CD4-positive, alpha-beta T cell treated with Interleukin-1 beta for 1 hour (primary cell): Measurements from ENCODE around the gene SLC1A4.
"Not testable (repeated sequence)": the region's sequence is repeated elsewhere in the genome, so short reads cannot be mapped to it uniquely, and the experiment has no call there.

Source experiments
- DNase-seq, 2 donors: peaks; one replicate each; pipeline ENCODE4 v3.0.0-alpha.2; 2020 to 2022

SLC1A4 gene

DNA sequence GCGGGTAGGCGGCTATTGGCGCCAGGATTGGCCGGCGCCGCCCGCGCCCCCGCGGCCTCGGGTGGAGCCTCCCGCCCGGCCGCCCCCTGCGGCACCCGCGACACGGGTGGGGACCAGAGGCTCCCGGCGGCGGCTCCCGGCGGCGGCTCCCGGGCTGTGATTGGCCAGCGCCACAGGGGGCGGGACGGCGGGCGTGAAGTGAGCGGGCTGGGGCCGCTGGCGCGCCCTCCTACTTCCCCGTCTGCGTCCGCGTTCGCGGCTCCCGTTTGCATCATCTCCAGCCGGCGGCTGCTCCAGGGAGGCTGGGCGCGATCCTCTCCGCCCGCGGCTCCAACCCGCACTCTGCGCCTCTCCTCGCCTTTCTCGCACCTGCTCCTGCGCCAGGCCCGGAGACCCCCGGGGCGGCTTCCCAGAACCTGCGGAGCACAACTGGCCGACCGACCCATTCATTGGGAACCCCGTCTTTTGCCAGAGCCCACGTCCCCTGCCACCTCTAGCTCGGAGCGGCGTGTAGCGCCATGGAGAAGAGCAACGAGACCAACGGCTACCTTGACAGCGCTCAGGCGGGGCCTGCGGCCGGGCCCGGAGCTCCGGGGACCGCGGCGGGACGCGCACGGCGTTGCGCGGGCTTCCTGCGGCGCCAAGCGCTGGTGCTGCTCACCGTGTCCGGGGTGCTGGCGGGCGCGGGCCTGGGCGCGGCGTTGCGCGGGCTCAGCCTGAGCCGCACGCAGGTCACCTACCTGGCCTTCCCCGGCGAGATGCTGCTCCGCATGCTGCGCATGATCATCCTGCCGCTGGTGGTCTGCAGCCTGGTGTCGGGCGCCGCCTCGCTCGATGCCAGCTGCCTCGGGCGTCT is at the start of gene SLC1A4:
TSS of gene SLC1A4 (plus strand) at position 274 of the 856 bp plus-strand sequence. CDS start at position 519, 245 bp downstream.
- peak; percentile 82 to 86 for DNase-seq

DNA sequence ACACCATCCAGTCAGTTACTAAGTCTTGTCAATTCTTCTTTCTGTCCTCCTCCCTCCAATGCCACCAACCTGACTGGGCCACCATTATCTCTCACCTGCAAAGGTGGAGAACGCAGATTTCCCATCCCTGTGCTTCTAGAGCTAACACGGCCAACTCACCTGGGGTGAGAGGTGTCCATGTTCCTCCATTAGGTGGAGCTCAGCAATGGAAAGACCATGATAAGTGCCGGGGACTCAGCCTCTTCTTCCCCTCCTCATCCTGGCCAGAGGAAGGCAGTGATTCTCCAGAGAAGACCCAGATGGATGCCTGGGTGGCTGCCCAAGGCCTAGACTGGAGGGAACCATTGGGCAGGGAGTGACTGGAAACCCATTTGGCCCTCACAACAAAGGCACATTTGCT is 48.1 kb upstream of the SLC1A4 start:
- DNase-seq, result no peak

DNA sequence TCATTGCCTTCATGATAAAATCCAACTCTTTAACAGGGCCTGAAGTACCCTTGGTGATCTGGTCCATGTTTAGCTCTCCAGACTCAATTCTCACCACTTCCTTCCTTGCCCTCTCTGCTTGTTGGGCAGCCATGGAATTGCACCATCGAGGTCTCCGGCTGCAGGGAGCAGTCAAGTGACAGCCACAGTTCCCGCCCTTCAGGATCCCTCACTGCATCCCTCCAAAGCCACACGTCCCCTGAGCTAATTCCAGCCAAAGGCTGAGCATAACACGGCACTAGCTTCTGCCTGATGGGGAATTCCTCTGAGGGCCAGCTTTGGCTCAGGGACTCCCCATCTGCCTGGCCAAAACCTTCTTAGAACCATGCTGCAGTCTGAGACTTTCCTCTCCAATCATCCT is 47.4 kb upstream of the SLC1A4 start:
- DNase-seq, result no peak

DNA sequence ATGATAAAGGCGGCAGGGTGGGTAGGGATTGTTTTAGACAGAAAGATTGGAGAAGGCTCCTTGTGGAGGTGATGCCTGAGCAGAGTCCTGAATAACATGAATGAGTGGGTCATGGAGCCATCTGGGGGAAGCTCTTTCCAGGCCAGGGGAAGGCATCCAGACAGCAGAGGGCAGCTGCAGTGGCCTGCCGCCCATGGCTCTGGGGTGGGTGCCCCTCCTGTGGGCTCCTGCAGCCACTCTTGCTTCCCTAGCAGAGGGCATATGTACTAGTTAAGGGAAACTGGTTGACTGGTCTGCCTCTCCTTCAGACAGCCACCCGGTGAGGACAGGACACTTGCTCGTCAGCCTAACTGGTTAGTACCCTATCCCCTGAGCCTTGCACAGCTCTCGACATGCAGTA is 46.5 kb upstream of the SLC1A4 start:
- DNase-seq, result no peak

DNA sequence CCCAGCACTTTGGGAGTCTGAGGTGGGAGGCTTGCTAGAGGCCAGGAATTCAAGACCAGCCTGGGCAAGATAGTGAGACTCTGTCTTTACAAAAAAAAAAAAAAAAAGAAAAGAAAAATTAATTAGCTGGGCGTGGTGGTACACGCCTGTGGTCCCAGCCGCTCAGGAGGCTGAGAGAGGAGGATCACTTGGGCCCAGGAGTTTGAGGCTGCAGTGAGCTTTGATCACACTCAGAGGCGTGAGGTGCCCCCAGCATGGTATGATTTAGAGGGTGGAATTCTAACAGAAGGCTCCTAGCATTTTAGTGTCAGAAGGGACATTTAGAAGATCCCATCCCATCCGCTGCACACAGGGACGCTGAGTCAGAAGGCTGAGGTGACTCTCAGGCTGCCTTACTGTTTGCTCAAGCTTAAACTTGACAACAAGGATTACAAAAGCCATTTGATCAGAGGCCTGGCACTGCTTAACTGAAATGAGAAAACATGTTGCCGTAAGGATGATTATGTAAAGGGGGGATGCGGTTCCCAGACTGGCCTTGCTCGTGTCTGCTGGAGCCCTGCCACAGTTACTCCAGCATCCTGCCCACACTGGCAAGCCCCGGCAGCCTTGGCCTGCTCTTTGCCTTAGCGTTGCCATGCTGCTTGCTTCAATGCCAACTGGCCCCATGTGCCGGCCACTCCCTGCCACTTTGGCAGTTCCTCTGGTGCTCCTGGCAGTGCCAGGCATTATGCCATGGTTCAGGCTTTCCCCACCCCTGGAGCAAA is 45.6 kb upstream of the SLC1A4 start:
- DNase-seq, result no peak

DNA sequence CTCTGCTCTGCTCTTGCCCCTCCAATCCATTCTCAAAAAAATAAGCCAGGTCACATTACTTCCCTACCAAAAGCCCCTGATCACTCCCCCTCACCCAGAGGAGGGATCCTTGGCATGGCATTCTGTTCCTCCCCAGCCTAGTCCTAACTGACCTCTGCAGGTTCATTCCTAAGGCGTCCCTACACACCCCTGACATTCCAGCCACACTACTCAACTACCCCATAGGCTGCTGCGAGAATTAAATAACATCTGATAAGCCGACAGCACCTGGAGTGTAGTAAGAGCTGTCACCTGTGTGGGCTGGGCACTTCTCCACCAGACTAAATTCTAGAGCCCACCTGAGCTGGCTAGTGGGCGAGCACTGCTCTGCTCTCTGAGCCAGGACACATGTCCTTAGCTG is 44.7 kb upstream of the SLC1A4 start:
- DNase-seq, result no peak

DNA sequence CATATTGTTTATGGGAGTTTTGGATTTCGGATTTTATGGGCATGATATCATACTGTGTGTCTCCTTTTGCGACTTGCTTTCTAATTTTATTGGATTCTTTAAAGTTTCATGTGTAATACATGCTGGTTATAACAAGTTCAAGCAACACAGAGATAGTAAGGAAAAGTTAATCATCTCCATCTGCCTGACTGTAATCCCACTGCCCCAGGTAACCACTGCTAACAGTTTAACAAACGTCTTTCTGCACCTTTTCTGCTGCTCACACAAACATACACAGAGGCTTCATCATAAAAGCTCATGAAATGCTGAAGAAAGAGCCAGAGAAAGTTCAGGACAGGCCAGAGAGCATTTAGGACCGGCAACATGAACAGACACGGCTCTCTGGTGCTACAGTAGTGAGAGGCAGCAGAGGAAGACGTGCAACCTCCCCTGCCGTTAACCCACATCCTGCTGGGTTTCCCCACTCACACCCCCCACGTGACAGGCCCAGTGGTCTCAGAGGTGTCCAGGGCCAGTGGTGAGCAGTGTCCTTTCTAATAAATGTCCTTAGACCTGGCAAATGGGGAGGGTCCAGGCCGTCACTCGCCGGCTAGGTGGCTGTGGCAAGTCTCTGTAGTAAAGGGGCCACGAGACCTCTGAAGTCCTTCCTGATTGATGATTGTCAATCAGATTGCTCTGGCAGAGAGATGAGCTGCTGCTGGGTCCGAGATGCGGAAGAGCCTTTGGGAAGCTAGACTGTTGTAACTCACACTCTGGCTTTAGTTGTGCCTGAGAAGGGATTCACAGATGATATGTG is 43.0 kb upstream of the SLC1A4 start:
- DNase-seq, result peak; percentile 59 to 72

DNA sequence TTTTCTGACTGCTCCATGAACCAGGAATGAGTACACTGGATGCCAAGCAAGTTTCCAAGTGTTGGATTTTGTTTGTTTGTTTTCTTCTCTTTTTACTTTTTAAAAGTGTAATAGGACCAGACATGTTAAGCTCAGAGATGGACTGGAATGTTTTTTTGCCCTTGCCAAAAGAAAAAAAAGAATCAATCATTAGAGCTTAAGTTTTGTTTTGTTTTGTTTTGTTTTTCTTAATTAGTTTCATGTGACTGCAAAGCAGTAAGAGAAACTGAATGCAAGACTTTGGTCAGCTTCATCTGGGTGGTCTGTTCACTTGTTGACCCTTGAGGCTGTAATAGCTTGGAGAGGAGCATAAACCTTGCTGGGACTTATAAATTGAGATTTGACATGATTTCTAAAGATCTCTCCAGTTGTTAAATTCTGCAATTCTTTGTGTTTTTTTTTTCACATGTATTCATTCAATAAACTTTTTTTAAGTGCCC is 42.4 kb upstream of the SLC1A4 start:
- DNase-seq, result no peak

DNA sequence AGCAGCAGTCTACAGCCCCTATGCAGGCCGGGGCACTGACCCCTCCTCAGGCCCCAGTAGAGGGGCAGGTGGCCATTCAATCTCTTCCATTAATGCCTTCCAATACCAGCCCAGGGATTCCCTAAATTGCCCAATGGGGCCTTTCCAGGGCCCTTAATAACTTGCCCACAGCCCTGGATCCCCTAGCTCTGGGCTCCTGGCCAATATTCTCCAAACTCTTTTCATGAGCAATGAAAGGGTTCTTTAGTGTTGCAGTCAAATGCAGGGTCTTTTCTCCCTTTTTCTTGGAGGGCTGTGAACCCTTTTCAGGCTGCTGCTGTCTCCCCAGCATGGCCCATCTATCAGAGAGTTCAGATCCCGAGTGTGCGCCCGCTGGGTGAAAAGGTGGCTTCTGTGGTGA is 41.3 kb upstream of the SLC1A4 start:
- DNase-seq, result no peak

DNA sequence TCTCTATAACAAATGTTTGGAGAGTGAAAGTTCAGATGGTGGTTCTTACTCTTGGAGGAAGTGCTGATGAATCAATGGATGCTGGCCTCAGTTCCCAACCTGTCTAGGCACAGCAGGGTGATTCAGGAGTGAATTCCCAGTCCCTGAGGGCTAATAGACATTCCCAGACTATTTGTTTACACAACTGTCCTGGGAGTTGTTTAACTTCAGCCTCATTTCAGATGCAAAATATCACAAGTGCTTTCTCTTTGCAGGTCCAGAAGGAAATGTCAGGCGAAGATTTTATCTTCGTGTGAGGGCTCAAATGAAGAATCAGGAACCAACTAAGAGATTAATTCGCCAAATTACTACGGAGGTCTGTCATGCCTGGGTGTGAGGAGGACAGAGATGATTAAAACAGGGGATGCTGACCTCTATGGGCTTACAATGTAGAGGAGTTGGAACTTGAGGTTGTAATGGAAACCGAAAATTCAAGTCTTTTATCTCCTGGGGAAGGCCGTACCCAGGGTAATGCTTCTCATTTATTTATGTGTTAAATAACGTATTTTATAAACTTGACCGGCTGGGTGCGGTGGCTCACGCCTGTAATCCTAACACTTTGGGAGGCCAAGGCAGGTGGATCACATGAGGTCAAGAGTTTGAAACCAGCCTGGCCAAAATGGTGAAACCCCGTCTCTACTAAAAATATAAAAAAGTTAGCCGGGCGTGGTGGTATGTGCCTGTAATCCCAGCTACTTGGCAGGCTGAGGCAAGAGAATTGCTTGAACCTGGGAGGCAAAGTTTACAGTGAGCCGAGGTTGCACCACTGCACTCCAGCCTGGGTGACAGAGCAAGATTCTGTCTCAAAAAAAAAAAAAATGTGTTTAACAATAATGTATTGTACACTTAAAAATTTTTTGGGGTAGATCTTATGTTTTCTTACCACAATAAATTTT is 38.7 kb upstream of the SLC1A4 start:
- no peak for DNase-seq

DNA sequence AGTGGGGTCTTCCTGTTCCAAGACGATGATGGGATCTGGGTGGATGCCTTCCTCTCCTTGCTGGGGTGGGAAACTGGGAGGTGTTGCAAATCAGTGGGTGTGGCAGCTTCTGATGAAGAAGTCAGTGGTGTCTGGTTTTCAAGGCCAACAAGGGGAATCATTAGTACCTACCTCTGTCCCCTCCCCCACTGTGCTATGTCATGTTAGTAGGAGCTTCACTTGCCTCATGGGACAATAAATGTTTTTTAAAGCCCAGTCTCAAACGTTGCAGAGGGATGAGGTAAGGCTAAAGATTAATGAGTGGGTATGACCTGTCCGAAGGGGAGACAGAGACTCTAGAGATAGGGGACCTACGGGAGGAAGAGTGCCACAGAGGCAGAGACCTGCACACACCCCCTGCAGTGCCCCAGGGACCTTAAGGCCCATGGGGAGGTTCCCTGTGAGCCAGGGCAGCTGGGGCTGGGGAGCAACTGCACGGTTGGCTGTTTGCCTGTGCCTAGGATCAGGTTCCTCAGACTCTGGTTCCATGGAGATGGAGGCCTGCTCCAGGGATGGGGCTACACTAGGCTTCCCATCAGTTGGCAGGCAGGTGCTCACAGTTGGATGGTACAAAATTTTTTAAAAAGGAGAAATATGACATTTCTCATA is 37.8 kb upstream of the SLC1A4 start:
- DNase-seq, result no peak

DNA sequence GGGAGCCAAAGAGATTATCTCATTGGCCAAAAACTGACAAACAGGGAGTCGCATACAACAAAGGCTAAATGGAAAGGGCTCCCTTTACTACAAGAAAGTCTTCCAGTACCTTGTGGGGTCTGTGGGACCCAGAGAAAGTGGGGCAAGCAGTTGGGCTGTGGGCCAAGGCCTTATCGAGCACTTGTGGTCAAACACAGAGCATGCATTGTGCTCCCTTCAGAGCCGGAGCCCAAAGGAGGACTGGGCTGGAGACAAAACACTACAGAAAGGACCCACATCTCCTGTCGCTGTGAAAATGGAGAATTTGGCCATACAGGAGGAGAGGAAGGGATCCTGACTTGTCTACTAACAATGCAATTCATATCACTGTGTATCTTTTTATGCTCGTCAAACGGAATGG is 37.1 kb upstream of the SLC1A4 start:
- DNase-seq, result no peak

DNA sequence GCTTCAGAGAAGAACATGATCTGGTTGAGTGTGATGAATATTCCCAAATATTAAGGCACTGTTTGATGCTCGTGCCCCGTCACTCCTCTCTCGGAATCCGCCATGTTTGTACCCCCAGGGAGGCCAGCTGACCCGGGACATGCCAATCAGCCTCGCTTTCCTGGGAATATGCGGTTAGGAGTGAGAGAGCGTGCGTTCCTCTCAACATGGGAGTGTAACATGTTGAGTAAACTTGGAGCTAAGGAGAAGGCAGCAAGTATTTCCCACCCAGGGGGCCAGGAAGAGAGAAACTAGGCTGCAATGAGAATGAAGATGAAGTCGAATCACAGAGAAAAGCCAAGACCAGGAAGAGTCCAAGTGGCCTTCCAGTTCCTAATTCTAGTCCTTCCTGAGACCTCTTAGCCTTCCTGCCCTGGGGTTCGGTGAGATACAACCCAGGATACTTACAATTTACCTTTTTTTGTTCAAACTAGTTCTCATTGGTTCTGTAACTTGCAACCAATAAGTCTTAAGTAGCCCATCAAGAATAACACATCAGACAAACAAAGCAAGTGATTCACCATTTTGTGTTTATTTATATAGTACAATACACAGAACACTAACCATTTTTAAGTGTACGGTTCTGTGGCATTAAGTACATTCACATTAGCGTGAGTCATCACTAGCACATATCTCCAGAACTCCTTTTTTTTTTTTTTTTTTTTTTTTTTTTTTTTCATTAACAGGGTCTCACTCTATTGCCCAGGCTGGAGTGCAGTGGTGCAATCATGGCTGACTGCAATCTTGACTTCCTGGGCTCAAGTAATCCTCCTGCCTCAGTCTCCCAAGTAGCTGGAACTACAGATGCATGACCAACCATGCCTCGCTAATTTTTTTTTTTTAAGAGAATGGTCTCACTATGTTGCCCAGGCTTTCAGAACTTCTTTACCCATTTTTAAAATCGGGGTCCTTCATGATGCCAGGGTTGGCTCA is 36.4 kb upstream of the SLC1A4 start:
- no peak for DNase-seq

DNA sequence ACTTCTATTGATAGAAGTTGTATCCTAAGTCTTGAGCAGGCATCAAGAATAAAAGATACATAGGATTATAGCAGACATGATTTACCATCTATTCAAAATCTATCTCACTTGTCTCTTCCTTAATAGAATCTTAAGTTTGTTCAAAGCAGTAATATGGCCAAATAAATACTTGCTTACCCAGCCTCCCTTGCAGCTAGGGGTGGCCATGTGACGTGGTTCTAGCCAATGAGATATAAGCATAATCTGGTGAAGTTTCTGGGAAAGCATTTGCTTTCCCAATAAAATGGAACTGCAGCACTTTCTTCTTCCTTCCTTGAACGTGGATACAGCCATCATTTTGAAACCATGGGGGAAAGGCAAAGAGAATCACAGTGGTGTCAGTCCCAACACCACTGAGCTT is 33.7 kb upstream of the SLC1A4 start:
- no peak for DNase-seq

DNA sequence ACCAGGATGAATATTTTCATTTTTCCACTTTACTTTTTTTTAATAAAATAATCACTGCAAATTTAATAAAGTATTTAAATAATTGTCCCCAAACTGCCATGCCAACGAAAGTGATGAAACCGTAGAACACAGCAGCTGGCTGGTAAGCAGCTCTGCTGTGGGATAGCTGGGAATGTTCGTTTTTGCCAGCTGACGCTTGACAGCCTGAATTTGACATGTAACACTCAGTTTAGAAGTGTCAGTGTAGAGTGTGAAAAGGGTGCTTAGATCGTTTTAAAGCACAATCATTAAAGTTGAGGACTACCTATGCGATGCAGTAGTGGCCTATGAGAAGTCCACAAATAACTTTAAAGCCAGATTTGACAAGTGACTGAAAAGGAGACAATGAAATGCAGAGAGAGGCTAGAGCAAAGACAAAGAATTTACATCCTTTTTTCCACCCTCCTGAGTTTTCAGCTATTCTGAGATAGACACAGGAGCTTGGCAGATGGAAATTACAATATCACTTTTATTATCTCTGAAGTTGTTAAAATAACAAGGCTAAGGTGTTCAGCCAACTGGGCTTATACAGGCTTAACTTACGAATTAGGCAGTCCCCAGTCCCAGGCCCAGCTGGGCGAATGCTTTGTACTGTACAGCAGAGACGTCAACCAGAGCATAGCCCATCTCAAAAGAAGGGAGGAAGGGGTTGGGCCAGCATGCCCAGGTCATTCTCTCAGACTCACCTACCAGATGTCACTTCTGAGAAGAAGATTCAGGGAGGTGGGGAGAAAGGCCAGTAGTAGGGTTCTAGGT is 31.9 kb upstream of the SLC1A4 start:
- no peak for DNase-seq

DNA sequence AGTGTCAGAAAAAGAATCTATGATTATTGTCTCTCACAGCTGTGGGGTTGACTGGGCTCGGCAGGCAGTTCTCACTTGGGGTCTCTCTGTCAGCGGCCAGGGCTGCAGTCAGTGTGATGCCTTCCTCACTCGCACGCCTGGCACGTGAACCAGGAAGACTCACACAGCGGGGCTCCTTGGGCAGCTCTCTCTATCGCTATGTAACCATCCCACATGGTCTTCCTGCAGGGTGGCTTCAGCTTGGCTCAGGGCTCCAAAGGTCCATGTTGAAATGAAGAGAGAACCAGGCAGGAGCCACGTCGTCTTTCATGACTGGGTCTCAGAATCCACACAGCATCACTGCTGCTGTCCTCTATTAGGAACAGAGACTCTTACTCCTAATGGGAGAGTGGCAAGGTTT is 30.6 kb upstream of the SLC1A4 start:
- no peak for DNase-seq

DNA sequence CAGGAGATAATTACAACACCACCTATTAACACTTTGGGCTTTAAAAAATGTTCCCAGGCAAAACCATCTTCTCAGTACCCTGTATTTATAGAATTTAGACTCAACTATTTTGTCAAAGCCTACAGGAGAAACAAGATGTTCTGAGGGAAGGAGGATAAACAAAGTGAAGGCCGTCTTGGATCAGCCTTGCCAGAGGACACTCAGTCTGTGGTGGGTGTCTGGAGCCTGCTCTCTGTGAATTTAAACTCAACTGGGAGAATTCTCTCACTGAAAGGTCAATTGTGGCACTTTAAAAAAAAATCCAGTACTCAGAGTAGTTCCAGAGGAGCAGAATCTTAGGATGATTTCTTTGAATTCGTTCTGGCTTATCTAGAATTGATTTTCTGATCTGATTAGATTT is 28.4 kb upstream of the SLC1A4 start:
- no peak for DNase-seq

DNA sequence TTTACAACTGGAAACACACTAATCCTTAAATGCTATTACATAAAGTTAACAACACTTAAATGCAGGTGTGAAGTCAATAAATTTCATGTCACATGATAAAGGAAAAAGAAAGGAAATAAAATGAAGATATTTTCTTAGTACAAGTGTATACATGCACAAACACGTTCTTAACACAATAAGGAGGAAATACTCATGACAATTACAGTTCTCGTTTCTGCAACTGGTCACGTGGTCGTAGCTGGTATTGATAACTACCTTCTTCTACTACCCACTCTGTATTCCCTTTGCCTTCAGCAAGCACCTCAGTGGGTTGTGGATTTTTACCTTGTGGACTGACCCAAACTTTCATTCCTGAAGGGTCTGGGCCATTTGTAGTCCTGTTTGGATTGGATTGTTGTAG is 26.1 kb upstream of the SLC1A4 start:
- DNase-seq, result not testable (repeated sequence)

DNA sequence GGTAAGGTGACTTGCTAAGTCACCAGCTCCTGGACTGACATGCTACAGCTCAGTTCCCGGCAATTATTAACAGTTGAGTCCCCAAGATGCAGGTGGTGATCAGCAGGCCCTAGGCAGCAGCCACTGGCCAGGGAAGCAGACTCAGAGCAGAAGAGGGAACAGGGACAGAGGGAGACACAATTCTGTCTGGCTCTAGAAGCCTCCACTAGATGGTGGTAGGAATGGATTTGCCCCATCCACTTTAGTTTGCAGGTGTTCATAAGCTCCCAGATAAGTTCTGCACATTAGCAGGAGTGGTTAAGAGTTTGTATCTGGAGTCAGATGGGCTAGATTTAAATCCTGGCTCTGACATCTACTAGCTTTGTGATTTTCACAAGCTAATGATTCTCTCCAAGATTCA is 25.5 kb upstream of the SLC1A4 start:
- DNase-seq, result no peak
